Measurements from ENCODE around the gene NSUN4. TPM values are rescaled to one million over a fixed set of nuclear protein-coding genes. Genes with fewer than 3 reads are reported as not detected.
"Not testable (repeated sequence)": the region's sequence is repeated elsewhere in the genome, so short reads cannot be mapped to it uniquely, and the experiment has no call there.

The NSUN4 gene
- total and polyA plus RNA-seq, 2 donors, result 15.9 to 16.7 TPM

GRCh38 chr1:46335081-46335480, 5.5 kb upstream of the NSUN4 start:
- Histone ChIP-seq H3K4me1 (ENCODE audit: insufficient read depth) (no peaks in the 10 kb centered on the region), H3K4me3 (ENCODE audit: low read depth, low read length) (no peak overlapping the region), H3K27ac (ENCODE audit: low read depth) (no peak overlapping the region), H3K36me3 (ENCODE audit: insufficient read depth) (no peaks in the 10 kb centered on the region)
- 80% methylated on average over 3 of the region's 3 CpGs for WGBS
- no peak for DNase-seq (ENCODE audit: extremely low spot score)

GRCh38 chr1:46337409-46337808, 3.2 kb upstream of the NSUN4 start:
- 95% methylated on average over 9 of the region's 14 CpGs for WGBS
- H3K27ac ChIP-seq (ENCODE audit: low read depth); DNase-seq (ENCODE audit: extremely low spot score); H3K4me3 ChIP-seq (ENCODE audit: low read depth, low read length); H3K4me1 ChIP-seq (ENCODE audit: insufficient read depth); H3K36me3 ChIP-seq (ENCODE audit: insufficient read depth): not testable (repeated sequence)

- WGBS, result 54% methylated on average over 31 of the region's 31 CpGs
- Histone ChIP-seq H3K27ac (ENCODE audit: low read depth) (peak overlapping the region; percentile 91), H3K4me1 (ENCODE audit: insufficient read depth) (no peaks in the 10 kb centered on the region), H3K4me3 (ENCODE audit: low read depth, low read length) (peak overlapping the region; percentile 55), H3K36me3 (ENCODE audit: insufficient read depth) (peaks cover 1% of the 10 kb centered on the region)
- no peak for DNase-seq (ENCODE audit: extremely low spot score)
Observed at GRCh38 chr1:46341222-46342083, 846 bp downstream of the NSUN4 start.

GRCh38 chr1:46342084-46342656, 1.6 kb downstream of the NSUN4 start:
- Histone ChIP-seq H3K4me3 (ENCODE audit: low read depth, low read length) (no peak overlapping the region), H3K27ac (ENCODE audit: low read depth) (no peak overlapping the region), H3K36me3 (ENCODE audit: insufficient read depth) (peaks cover 1% of the 10 kb centered on the region), H3K4me1 (ENCODE audit: insufficient read depth) (no peaks in the 10 kb centered on the region)
- no peak for DNase-seq (ENCODE audit: extremely low spot score)
- whole genome bisulfite sequencing, result 90% methylated on average over 6 of the region's 6 CpGs

GRCh38 chr1:46342677-46343350, 2.2 kb downstream of the NSUN4 start:
- H3K36me3 ChIP-seq (ENCODE audit: insufficient read depth), result peaks cover 1% of the 10 kb centered on the region
- no peak overlapping the region for H3K27ac ChIP-seq (ENCODE audit: low read depth)
- H3K4me3 ChIP-seq (ENCODE audit: low read depth, low read length), result no peak overlapping the region
- 78% methylated on average over 8 of the region's 8 CpGs for WGBS
- no peaks in the 10 kb centered on the region for H3K4me1 ChIP-seq (ENCODE audit: insufficient read depth)
- DNase-seq (ENCODE audit: extremely low spot score), result no peak

- Histone ChIP-seq H3K36me3 (ENCODE audit: insufficient read depth) (peaks cover 1% of the 10 kb centered on the region), H3K4me1 (ENCODE audit: insufficient read depth) (no peaks in the 10 kb centered on the region), H3K27ac (ENCODE audit: low read depth) (no peak overlapping the region), H3K4me3 (ENCODE audit: low read depth, low read length) (no peak overlapping the region)
- whole genome bisulfite sequencing, result 85% methylated on average over 4 of the region's 4 CpGs
- no peak for DNase-seq (ENCODE audit: extremely low spot score)
Observed at GRCh38 chr1:46343351-46343695, 2.7 kb downstream of the NSUN4 start.

- Histone ChIP-seq H3K4me3 (ENCODE audit: low read depth, low read length) (no peak overlapping the region), H3K27ac (ENCODE audit: low read depth) (no peak overlapping the region), H3K36me3 (ENCODE audit: insufficient read depth) (peaks cover 1% of the 10 kb centered on the region), H3K4me1 (ENCODE audit: insufficient read depth) (no peaks in the 10 kb centered on the region)
- 91% methylated on average over 4 of the region's 4 CpGs for WGBS
- DNase-seq (ENCODE audit: extremely low spot score), result no peak
Observed at GRCh38 chr1:46343705-46344104, 3.1 kb downstream of the NSUN4 start.

- peaks cover 1% of the 10 kb centered on the region for H3K36me3 ChIP-seq (ENCODE audit: insufficient read depth)
- no peak overlapping the region for H3K4me3 ChIP-seq (ENCODE audit: low read depth, low read length)
Observed at GRCh38 chr1:46344481-46344880, 3.9 kb downstream of the NSUN4 start.

GRCh38 chr1:46345281-46345680, 4.7 kb downstream of the NSUN4 start:
- Histone ChIP-seq H3K36me3 (ENCODE audit: insufficient read depth) (peaks cover 1% of the 10 kb centered on the region), H3K4me1 (ENCODE audit: insufficient read depth) (no peaks in the 10 kb centered on the region), H3K4me3 (ENCODE audit: low read depth, low read length) (no peak overlapping the region), H3K27ac (ENCODE audit: low read depth) (no peak overlapping the region)
- no peak for DNase-seq (ENCODE audit: extremely low spot score)

More at GRCh38 chr1:46344481-46344880, 3.9 kb downstream of the NSUN4 start:
- no peak for DNase-seq (ENCODE audit: extremely low spot score)
- no peaks in the 10 kb centered on the region for H3K4me1 ChIP-seq (ENCODE audit: insufficient read depth)
- WGBS, result 87% methylated on average over 3 of the region's 3 CpGs
- no peak overlapping the region for H3K27ac ChIP-seq (ENCODE audit: low read depth)

GRCh38 chr1:46352363-46352762, 11.8 kb downstream of the NSUN4 start:
- WGBS, result 83% methylated on average over 2 of the region's 2 CpGs
- no peak for DNase-seq (ENCODE audit: extremely low spot score)
- H3K36me3 ChIP-seq (ENCODE audit: insufficient read depth), result peaks cover 7% of the 10 kb centered on the region
- H3K4me3 ChIP-seq (ENCODE audit: low read depth, low read length), result no peak overlapping the region
- no peaks in the 10 kb centered on the region for H3K4me1 ChIP-seq (ENCODE audit: insufficient read depth)
- no peak overlapping the region for H3K27ac ChIP-seq (ENCODE audit: low read depth)

- H3K4me3 ChIP-seq (ENCODE audit: low read depth, low read length); H3K4me1 ChIP-seq (ENCODE audit: insufficient read depth); DNase-seq (ENCODE audit: extremely low spot score); H3K36me3 ChIP-seq (ENCODE audit: insufficient read depth); H3K27ac ChIP-seq (ENCODE audit: low read depth): not testable (repeated sequence)
- 82% methylated on average over 5 of the region's 5 CpGs for WGBS
Observed at GRCh38 chr1:46355920-46356319, 15.3 kb downstream of the NSUN4 start.

- Histone ChIP-seq H3K4me1 (ENCODE audit: insufficient read depth) (no peaks in the 10 kb centered on the region), H3K4me3 (ENCODE audit: low read depth, low read length) (no peak overlapping the region), H3K36me3 (ENCODE audit: insufficient read depth) (peaks cover 6% of the 10 kb centered on the region), H3K27ac (ENCODE audit: low read depth) (no peak overlapping the region)
- DNase-seq (ENCODE audit: extremely low spot score), result no peak
- WGBS, result 90% methylated on average over 3 of the region's 3 CpGs
Observed at GRCh38 chr1:46362158-46362557, 21.6 kb downstream of the NSUN4 start.

GRCh38 chr1:46363121-46363520, 22.5 kb downstream of the NSUN4 start:
- Histone ChIP-seq H3K4me1 (ENCODE audit: insufficient read depth) (no peaks in the 10 kb centered on the region), H3K36me3 (ENCODE audit: insufficient read depth) (peaks cover 6% of the 10 kb centered on the region), H3K27ac (ENCODE audit: low read depth) (no peak overlapping the region), H3K4me3 (ENCODE audit: low read depth, low read length) (no peak overlapping the region)
- DNase-seq (ENCODE audit: extremely low spot score), result no peak
- WGBS, result 95% methylated on average over 5 of the region's 5 CpGs

GRCh38 chr1:46364612-46365011, 24.0 kb downstream of the NSUN4 start:
- peaks cover 6% of the 10 kb centered on the region for H3K36me3 ChIP-seq (ENCODE audit: insufficient read depth)
- DNase-seq (ENCODE audit: extremely low spot score), result no peak
- 83% methylated on average over 5 of the region's 5 CpGs for WGBS
- H3K4me1 ChIP-seq (ENCODE audit: insufficient read depth), result no peaks in the 10 kb centered on the region
- H3K4me3 ChIP-seq (ENCODE audit: low read depth, low read length), result no peak overlapping the region
- no peak overlapping the region for H3K27ac ChIP-seq (ENCODE audit: low read depth)

All from urinary bladder (tissue), 4 donors.